H9 (cell line): ENCODE data around the gene CREB5. TPM values are rescaled to one million over a fixed set of nuclear protein-coding genes. Genes with fewer than 3 reads are reported as not detected.

Source experiments
- DNase-seq: peaks from one replicate; pipeline ENCODE4 v3.0.0-alpha.2; 2017
- H2AFZ ChIP-seq: one replicate; pipeline ENCODE4 v1.6.1; 2013; ENCODE audit warnings: mild to moderate bottlenecking, low read length, control low read depth, moderate library complexity
- H2AK5ac ChIP-seq: 2 replicates; pipeline ENCODE4 v1.6.1; 2013; ENCODE audit warnings: low read length, control low read depth, mixed read lengths; ENCODE audit not compliant: insufficient read length
- H2BK120ac ChIP-seq: one replicate; pipeline ENCODE4 v1.6.1; 2013; ENCODE audit warnings: low read depth, mild to moderate bottlenecking, low read length, control low read depth, inconsistent platforms; ENCODE audit not compliant: poor library complexity, severe bottlenecking
- H2BK12ac ChIP-seq: 2 replicates; pipeline ENCODE4 v1.6.1; 2013; ENCODE audit warnings: low read length, control low read depth, mixed read lengths, low read depth; ENCODE audit not compliant: insufficient read length
- H2BK15ac ChIP-seq: 2 replicates; pipeline ENCODE4 v1.6.1; 2013; ENCODE audit warnings: low read depth, low read length, control low read depth
- H2BK20ac ChIP-seq: one replicate; pipeline ENCODE4 v1.6.1; 2013; ENCODE audit warnings: low read depth, mild to moderate bottlenecking, low read length, control low read depth, inconsistent platforms; ENCODE audit not compliant: poor library complexity, severe bottlenecking
- H2BK5ac ChIP-seq: 2 replicates; pipeline ENCODE4 v1.6.1; 2013; ENCODE audit warnings: low read length, control low read depth, mixed read lengths; ENCODE audit not compliant: insufficient read length
- H3K14ac ChIP-seq: 2 replicates; pipeline ENCODE4 v1.6.1; 2013; ENCODE audit warnings: low read length, control low read depth; ENCODE audit not compliant: insufficient read depth
- H3K18ac ChIP-seq: 2 replicates; pipeline ENCODE4 v1.6.1; 2013; ENCODE audit warnings: low read depth, mild to moderate bottlenecking, mixed read lengths, low read length, control low read depth; ENCODE audit not compliant: insufficient read length
- H3K23ac ChIP-seq: 2 replicates; pipeline ENCODE4 v1.6.1; 2013; ENCODE audit warnings: low read length, control low read depth, mixed read lengths, low read depth; ENCODE audit not compliant: insufficient read length
- H3K23me2 ChIP-seq: 2 replicates; pipeline ENCODE4 v1.6.1; 2013; ENCODE audit warnings: low read depth, mild to moderate bottlenecking, mixed read lengths, low read length, control low read depth; ENCODE audit not compliant: insufficient read length, poor library complexity, severe bottlenecking
- H3K27ac ChIP-seq: 2 replicates; pipeline ENCODE4 v1.5.1; 2013; ENCODE audit warnings: low read length, control low read depth, mixed read lengths, low read depth; ENCODE audit not compliant: insufficient read length
- H3K27me3 ChIP-seq: 2 replicates; pipeline ENCODE4 v1.6.1; 2013; ENCODE audit warnings: low read length, control low read depth, inconsistent platforms; ENCODE audit not compliant: insufficient read depth
- H3K4ac ChIP-seq: 2 replicates; pipeline ENCODE4 v1.6.1; 2013; ENCODE audit warnings: low read depth, mild to moderate bottlenecking, control low read depth, inconsistent platforms, low read length, moderate library complexity
- H3K4me1 ChIP-seq: 2 replicates; pipeline ENCODE4 v1.6.1; 2013; ENCODE audit warnings: low read length, control low read depth, inconsistent platforms; ENCODE audit not compliant: insufficient read depth
- H3K4me2 ChIP-seq: 2 replicates; pipeline ENCODE4 v1.6.1; 2013; ENCODE audit warnings: low read length, control low read depth, mixed read lengths; ENCODE audit not compliant: insufficient read length, insufficient read depth
- H3K56ac ChIP-seq: 2 replicates; pipeline ENCODE4 v1.6.1; 2013; ENCODE audit warnings: low read depth, mild to moderate bottlenecking, mixed read lengths, low read length, control low read depth; ENCODE audit not compliant: insufficient read length
- H3K79me1 ChIP-seq: 2 replicates; pipeline ENCODE4 v1.6.1; 2013; ENCODE audit warnings: low read depth, mild to moderate bottlenecking, moderate library complexity, low read length, control low read depth, inconsistent platforms; ENCODE audit not compliant: insufficient read depth, poor library complexity, severe bottlenecking
- H3K79me2 ChIP-seq: 2 replicates; pipeline ENCODE4 v1.6.1; 2013; ENCODE audit warnings: low read length, control low read depth, inconsistent platforms; ENCODE audit not compliant: insufficient read depth
- H3K9ac ChIP-seq: 2 replicates; pipeline ENCODE4 v1.6.1; 2013; ENCODE audit warnings: low read length, control low read depth, mixed read lengths; ENCODE audit not compliant: insufficient read length; ENCODE audit errors: extremely low read depth
- H3K9me3 ChIP-seq: one replicate; pipeline ENCODE4 v1.6.1; 2013; ENCODE audit warnings: low read depth, low read length, inconsistent platforms; ENCODE audit not compliant: control insufficient read depth
- H3T11ph ChIP-seq: one replicate; pipeline ENCODE4 v1.6.1; 2013; ENCODE audit warnings: mild to moderate bottlenecking, low read length, control low read depth, inconsistent platforms
- H4K20me1 ChIP-seq: one replicate; pipeline ENCODE4 v1.6.1; 2013; ENCODE audit not compliant: control insufficient read depth, insufficient read length, insufficient read depth
- H4K5ac ChIP-seq: 2 replicates; pipeline ENCODE4 v1.6.1; 2013; ENCODE audit warnings: low read depth, mild to moderate bottlenecking, mixed read lengths, low read length, control low read depth; ENCODE audit not compliant: insufficient read length
- H4K8ac ChIP-seq: replicated peaks from 2 replicates; pipeline ENCODE4 v1.6.1; 2013; ENCODE audit warnings: low read length, control low read depth, mixed read lengths, low read depth; ENCODE audit not compliant: insufficient read length
- H4K91ac ChIP-seq: 2 replicates; pipeline ENCODE4 v1.6.1; 2013; ENCODE audit warnings: low read depth, mild to moderate bottlenecking, moderate library complexity, mixed read lengths, low read length, control low read depth; ENCODE audit not compliant: insufficient read length
- H3K27ac Mint-ChIP-seq, 3 experiments: 2 replicates in 2 of 3; 3 replicates in 1 of 3; pipeline ENCODE4 v1.8.0; 2020 to 2021; ENCODE audit warnings: mixed read lengths in 3 of 3, mild to moderate bottlenecking in 1 of 3, moderate library complexity in 1 of 3
- H3K27me3 Mint-ChIP-seq: 2 replicates; pipeline ENCODE4 v1.8.0; 2021; ENCODE audit warnings: low read depth, mild to moderate bottlenecking, moderate library complexity, mixed read lengths
- H3K36me3 Mint-ChIP-seq, 3 experiments: 2 replicates in 2 of 3; 3 replicates in 1 of 3; pipeline ENCODE4 v1.8.0; 2020 to 2021; ENCODE audit warnings: low read depth in 3 of 3, mixed read lengths in 3 of 3; ENCODE audit not compliant: insufficient read depth in 1 of 3
- H3K4me1 Mint-ChIP-seq, 2 experiments: 2 replicates each; pipeline ENCODE4 v1.8.0; 2020; ENCODE audit warnings: mixed read lengths in 2 of 2
- H3K4me3 Mint-ChIP-seq, 2 experiments: 2 replicates in 1 of 2; 3 replicates in 1 of 2; pipeline ENCODE4 v1.8.0; 2020 to 2021; ENCODE audit warnings: mild to moderate bottlenecking in 2 of 2, mixed read lengths in 2 of 2, moderate library complexity in 1 of 2
- H3K9me3 Mint-ChIP-seq, 2 experiments: 2 replicates in 1 of 2; 3 replicates in 1 of 2; pipeline ENCODE4 v1.8.0; 2020; ENCODE audit warnings: mild to moderate bottlenecking in 2 of 2, mixed read lengths in 2 of 2, moderate library complexity in 1 of 2
- CTCF ChIP-seq: fragments of 200-600 bp; sonication (generic); conservative IDR thresholded peaks from 3 replicates; pipeline ENCODE4 v1.8.0; 2021; ENCODE audit warnings: antibody characterized with exemption, mild to moderate bottlenecking
- WGBS: extraction: QIAGEN DNeasy Blood & Tissue Kit; methylation state at CpG from one replicate; pipeline ENCODE4 v1.1.7; 2013; ENCODE audit warnings: missing lambda C conversion rate, low lambda C conversion rate, mixed read lengths; ENCODE audit not compliant: insufficient read length; ENCODE audit errors: extremely low coverage; 5-methylcytosine and 5-hydroxymethylcytosine counted together
- total RNA-seq: library from RNA; stranded (reverse); gene quantifications from 2 replicates; pipeline ENCODE4 v1.2.1, GENCODE V29; 2021

CREB5 gene
- total RNA-seq, 1 experiment from 2014 or later: 4.0 TPM

GRCh38 chr7:28830846-28831245 is 418.5 kb downstream of the CREB5 start:
- no peak overlapping the region for H4K91ac ChIP-seq
- no peak overlapping the region for H4K5ac ChIP-seq
- H3K4me2 ChIP-seq: no peak overlapping the region
- peaks cover 2% of the 10 kb centered on the region for H3K27me3 Mint-ChIP-seq
- H3T11ph ChIP-seq: no peak overlapping the region
- H3K18ac ChIP-seq: no peak overlapping the region
- no peaks in the 10 kb centered on the region for H3K4me1 Mint-ChIP-seq
- no peak overlapping the region for H3K14ac ChIP-seq
- no peaks in the 10 kb centered on the region for H3K23me2 ChIP-seq
- WGBS: no CpG with 5 or more reads among the region's 1 CpG
- H3K9me3 ChIP-seq: no peaks in the 10 kb centered on the region
- no peak overlapping the region for H4K8ac ChIP-seq
- H3K9me3 Mint-ChIP-seq: no peaks in the 10 kb centered on the region; a peak in 1 of 5 replicates
- no peak overlapping the region for H2BK5ac ChIP-seq
- no peaks in the 10 kb centered on the region for H3K79me2 ChIP-seq
- no peaks in the 10 kb centered on the region for H3K36me3 Mint-ChIP-seq
- no peak overlapping the region for H3K56ac ChIP-seq
- no peaks in the 10 kb centered on the region for H3K4me1 ChIP-seq
- H3K27ac Mint-ChIP-seq: no peak overlapping the region
- H3K23ac ChIP-seq: no peak overlapping the region
- no peak overlapping the region for H2BK15ac ChIP-seq
- H4K20me1 ChIP-seq: no peaks in the 10 kb centered on the region
- TF ChIP-seq CTCF: no peak
- H2AK5ac ChIP-seq: no peak overlapping the region
- H3K79me1 ChIP-seq: no peaks in the 10 kb centered on the region
- H2BK12ac ChIP-seq: no peak overlapping the region
- no peak overlapping the region for H3K27ac ChIP-seq
- H2BK120ac ChIP-seq: no peak overlapping the region
- no peak overlapping the region for H3K4me3 Mint-ChIP-seq
- no peak overlapping the region for H3K9ac ChIP-seq
- H2BK20ac ChIP-seq: no peak overlapping the region
- no peak overlapping the region for H3K4ac ChIP-seq
- no peak overlapping the region for H2AFZ ChIP-seq
- H3K27me3 ChIP-seq: no peaks in the 10 kb centered on the region
- no peak for DNase-seq
